ENCODE results near the gene UCN2.

UCN2 gene

DNA sequence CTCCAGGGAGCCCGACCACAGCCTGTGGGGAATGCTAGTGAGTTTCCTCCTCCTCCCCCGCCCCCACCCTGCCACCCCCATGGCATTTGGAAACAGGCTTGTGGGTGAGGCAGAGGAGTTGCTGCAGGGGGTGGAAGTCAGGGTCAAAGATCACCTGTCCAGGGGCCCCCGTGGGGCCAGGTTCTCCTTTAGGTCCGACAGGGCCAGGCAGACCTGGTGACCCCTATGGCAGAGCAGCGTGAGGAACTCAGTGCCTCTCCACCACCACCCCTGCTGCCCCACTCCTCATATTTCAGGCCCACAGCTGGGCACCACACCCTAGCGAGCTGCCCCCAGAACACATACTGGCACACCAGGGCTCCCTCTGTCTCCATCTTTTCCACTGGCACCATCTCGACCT is 8.9 kb upstream of the UCN2 start:
- no peak overlapping the region for H3K27ac ChIP-seq
- no peak for TF ChIP-seq ZFX (IDR thresholded peaks at IDR 0.05)
- TF ChIP-seq, protein P1, sequence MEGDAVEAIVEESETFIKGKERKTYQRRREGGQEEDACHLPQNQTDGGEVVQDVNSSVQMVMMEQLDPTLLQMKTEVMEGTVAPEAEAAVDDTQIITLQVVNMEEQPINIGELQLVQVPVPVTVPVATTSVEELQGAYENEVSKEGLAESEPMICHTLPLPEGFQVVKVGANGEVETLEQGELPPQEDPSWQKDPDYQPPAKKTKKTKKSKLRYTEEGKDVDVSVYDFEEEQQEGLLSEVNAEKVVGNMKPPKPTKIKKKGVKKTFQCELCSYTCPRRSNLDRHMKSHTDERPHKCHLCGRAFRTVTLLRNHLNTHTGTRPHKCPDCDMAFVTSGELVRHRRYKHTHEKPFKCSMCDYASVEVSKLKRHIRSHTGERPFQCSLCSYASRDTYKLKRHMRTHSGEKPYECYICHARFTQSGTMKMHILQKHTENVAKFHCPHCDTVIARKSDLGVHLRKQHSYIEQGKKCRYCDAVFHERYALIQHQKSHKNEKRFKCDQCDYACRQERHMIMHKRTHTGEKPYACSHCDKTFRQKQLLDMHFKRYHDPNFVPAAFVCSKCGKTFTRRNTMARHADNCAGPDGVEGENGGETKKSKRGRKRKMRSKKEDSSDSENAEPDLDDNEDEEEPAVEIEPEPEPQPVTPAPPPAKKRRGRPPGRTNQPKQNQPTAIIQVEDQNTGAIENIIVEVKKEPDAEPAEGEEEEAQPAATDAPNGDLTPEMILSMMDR (conservative IDR thresholded peaks at IDR 0.05), result no peak

DNA sequence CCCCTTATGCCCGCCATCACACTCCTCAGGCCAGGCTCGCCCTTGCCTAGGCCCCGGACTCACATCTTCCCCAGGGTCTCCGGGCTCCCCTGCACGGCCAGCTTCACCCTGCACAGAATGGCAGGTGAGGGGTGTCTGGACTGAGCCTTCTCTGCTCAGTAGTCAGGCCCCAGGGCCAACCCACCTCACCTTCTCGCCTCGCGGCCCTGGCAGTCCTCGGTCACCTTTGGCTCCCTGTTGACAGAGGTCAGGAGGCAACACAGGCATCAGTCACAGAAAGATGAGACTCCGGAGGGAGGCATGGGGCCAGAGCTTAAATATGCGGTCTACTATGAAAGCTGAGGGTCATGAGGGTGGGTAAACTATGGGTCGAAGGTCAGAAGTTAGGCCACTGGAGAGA is 8.4 kb upstream of the UCN2 start:
- no peak overlapping the region for H3K27ac ChIP-seq
- TF ChIP-seq ZFX (IDR thresholded peaks at IDR 0.05), result no peak
- TF ChIP-seq, protein P1 (conservative IDR thresholded peaks at IDR 0.05), result no peak

DNA sequence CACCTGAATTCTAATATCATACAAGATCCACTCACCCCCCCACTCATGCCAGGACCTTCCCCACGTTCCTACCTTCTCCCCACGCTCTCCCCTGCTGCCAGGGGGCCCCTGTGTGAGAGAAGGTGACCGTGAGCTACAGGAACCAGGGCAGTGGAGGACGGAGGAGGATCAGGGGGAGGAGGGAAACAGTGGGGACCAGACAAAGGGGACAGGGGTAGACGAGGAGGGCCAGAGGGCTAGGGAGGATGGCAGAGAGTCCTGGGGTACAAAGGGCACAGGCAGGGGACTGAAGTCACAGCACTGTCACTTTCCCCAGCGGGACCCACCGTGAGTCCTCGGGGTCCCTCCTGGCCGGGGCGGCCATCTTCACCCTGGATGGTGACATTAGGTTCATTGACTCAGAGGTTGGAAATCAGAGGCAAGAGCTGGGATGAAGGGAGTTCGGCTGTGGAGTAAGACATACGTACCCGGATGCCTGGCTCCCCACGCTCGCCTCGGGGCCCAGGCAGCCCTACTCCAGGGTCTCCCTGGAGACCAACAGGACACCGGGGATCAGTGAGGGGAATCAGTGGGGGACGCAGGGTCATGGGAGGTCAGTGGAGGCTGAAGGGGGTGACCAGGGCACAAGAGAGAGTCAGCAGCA is 6.3 kb upstream of the UCN2 start:
- TF ChIP-seq, protein P1 (conservative IDR thresholded peaks at IDR 0.05), result no peak
- no peak overlapping the region for H3K27ac ChIP-seq

DNA sequence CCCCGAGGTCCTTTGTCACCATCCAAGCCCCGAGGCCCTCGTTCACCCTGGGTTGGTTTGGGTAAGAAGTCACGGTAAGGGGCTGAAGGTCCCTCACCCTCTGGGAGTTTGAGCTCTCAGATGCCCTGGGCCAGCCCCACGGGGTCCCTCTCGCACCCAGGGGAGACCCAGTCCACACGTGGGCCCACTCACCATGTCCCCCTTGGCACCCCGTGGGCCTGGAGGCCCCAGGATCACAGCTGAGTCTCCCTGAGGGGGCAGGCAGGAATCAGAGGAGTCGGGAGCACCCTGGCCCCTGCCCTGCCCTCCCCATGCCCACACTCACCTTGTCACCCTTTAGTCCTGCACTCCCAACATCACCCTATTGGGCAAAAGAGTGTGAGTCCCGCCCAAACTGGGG is 5.8 kb upstream of the UCN2 start:
- H3K27ac ChIP-seq, result no peak overlapping the region

DNA sequence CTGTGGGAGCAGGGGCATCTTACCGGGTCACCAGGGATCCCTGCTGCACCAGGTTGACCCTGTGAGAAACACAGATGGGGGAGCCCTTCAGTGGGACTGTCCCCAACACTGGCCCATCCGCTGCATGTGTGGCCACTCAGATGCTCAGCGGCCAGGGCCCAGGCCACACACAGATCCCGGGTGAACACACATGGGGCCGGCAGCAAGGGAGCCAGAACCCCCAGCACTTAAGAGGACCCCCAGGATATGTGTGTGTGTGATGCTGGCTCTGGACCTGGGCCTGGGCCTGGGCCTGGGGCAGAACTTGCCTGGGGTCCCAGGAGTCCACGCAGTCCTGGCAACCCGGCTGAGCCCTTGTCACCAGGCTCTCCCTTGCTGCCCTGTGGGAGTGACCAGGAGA is 4.9 kb upstream of the UCN2 start:
- TF ChIP-seq, protein P1 (conservative IDR thresholded peaks at IDR 0.05), result no peak
- no peak for TF ChIP-seq ZFX (IDR thresholded peaks at IDR 0.05)
- no peak overlapping the region for H3K27ac ChIP-seq

More for the DNA sequence above, 5.8 kb upstream of the UCN2 start:
- TF ChIP-seq, protein P1 (conservative IDR thresholded peaks at IDR 0.05), result no peak
- no peak for TF ChIP-seq ZFX (IDR thresholded peaks at IDR 0.05)

DNA sequence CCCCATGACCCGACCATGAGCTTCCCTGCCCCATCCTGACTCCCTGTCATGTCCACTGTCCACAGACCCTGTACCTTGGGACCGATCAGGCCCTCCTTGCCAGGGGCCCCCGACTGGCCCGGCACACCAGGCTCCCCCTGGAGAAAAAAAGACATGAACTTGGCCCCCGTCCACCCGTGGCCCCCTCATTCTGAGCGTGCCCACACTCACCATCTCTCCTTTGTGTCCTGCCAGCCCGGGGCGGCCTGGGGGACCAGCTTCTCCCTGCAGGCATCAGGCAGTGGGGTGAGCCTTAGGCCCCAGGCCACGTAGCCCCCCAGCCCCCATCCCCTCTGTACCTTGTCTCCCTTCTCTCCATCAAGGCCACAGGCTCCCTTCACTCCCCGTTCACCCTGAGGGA is 3.9 kb upstream of the UCN2 start:
- no peak overlapping the region for H3K27ac ChIP-seq
- no peak for TF ChIP-seq ZFX (IDR thresholded peaks at IDR 0.05)
- TF ChIP-seq, protein P1 (conservative IDR thresholded peaks at IDR 0.05), result no peak

DNA sequence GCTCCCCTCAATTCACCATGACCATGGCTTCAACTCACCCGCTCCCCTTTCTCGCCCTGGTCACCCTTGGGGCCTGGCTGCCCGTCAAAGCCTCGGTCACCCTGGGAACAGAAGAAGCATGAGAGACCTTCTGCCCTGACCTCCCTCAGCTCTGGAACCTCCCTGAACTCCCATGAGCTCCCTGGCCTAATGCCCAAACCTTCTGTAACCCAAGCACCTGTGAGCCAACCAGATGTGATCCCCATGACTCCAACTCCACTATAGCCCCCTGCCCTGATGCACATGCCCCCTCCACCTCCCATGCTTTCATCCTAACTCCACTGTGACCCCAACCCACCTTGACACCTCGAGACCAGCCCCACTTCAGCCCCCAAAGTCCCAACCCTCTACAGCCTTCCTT is 3.5 kb upstream of the UCN2 start:
- no peak overlapping the region for H3K27ac ChIP-seq
- no peak for TF ChIP-seq ZFX (IDR thresholded peaks at IDR 0.05)
- TF ChIP-seq, protein P1 (conservative IDR thresholded peaks at IDR 0.05), result no peak
